Kidney epithelial cell (primary cell): ENCODE results near the gene DUSP21. TPM values are rescaled to one million over a fixed set of nuclear protein-coding genes. Genes with fewer than 3 reads are reported as not detected.
A peak's percentile ranks its signal among the peaks of the same experiment; 100 is the strongest.
"Not testable (repeated sequence)": the region's sequence is repeated elsewhere in the genome, so short reads cannot be mapped to it uniquely, and the experiment has no call there.

Experiments used
- DNase-seq: peaks from one replicate; pipeline ENCODE4 v3.0.0-alpha.2; 2010; ENCODE audit warnings: low read depth
- H3K27me3 ChIP-seq: 2 replicates; pipeline ENCODE4 v1.6.0; 2011; ENCODE audit warnings: low read length; ENCODE audit not compliant: control insufficient read depth, insufficient read depth
- H3K36me3 ChIP-seq: 2 replicates; pipeline ENCODE4 v1.5.1; 2011; ENCODE audit warnings: low read length; ENCODE audit not compliant: control insufficient read depth, insufficient read depth
- H3K4me3 ChIP-seq: 2 replicates; pipeline ENCODE4 v1.5.1; 2011; ENCODE audit warnings: low read depth, mild to moderate bottlenecking, control low read depth, low read length
- total RNA-seq: library from RNA; depleted of rRNA; stranded (reverse); fragments of >200 nt; gene quantifications from 2 replicates; pipeline ENCODE4 v1.2.3, GENCODE V29; 2015
- TF ChIP-seq, protein P1 (sequence below): IDR thresholded peaks from 2 replicates; pipeline ENCODE4 v1.5.1; 2011; ENCODE audit warnings: mild to moderate bottlenecking, moderate library complexity, low read length, control low read depth, inconsistent platforms; ENCODE audit not compliant: insufficient read depth, poor library complexity, severe bottlenecking

DUSP21 gene
- total RNA-seq, 1 donor from 2014 or later = not detected

DNA sequence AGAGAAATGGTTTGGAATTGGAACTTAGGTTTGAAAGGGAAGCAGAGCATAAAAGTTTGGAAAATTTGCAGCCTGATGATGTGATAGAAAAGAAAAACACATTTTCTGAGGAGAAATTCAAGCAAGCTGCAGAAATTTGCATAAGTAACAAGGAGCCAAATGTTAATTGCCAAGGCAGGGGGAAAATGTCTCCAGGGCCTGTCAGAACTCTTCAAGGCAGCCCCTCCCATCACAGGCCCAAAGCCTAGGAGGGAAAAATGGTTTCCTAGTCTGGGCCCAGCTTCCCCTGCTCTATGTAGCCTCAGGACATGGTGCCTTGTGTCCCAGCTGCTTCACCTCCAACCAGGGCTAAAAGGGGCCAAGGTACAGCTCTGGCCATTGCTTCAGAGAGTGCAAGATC lies 21.2 kb upstream of the DUSP21 start:
- no peak for DNase-seq
- Histone ChIP-seq H3K36me3 (no peaks in the 10 kb centered on the region), H3K27me3 (no peaks in the 10 kb centered on the region), H3K4me3 (no peak overlapping the region)
- TF ChIP-seq, protein P1, sequence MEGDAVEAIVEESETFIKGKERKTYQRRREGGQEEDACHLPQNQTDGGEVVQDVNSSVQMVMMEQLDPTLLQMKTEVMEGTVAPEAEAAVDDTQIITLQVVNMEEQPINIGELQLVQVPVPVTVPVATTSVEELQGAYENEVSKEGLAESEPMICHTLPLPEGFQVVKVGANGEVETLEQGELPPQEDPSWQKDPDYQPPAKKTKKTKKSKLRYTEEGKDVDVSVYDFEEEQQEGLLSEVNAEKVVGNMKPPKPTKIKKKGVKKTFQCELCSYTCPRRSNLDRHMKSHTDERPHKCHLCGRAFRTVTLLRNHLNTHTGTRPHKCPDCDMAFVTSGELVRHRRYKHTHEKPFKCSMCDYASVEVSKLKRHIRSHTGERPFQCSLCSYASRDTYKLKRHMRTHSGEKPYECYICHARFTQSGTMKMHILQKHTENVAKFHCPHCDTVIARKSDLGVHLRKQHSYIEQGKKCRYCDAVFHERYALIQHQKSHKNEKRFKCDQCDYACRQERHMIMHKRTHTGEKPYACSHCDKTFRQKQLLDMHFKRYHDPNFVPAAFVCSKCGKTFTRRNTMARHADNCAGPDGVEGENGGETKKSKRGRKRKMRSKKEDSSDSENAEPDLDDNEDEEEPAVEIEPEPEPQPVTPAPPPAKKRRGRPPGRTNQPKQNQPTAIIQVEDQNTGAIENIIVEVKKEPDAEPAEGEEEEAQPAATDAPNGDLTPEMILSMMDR = no peak

DNA sequence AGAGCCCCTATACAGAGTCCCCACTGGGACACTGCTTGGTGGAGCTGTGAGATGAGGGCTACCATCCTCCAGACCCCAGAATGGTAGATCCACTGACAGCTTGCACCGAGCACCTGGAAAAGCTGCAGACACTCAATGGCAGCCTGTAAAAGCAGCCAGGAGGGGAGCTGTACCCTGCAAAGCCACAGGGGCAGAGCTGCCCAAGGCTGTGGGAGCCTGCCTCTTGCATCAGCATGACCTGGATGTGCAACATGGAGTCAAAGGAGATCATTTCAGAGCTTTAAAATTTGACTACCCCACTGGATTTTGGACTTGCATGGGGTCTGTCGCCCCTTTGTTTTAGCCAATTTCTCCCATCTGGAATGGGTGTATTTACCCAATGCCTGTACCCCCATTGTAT lies 20.6 kb upstream of the DUSP21 start:
- not testable (repeated sequence) for H3K27me3 ChIP-seq, H3K4me3 ChIP-seq, H3K36me3 ChIP-seq, DNase-seq

DNA sequence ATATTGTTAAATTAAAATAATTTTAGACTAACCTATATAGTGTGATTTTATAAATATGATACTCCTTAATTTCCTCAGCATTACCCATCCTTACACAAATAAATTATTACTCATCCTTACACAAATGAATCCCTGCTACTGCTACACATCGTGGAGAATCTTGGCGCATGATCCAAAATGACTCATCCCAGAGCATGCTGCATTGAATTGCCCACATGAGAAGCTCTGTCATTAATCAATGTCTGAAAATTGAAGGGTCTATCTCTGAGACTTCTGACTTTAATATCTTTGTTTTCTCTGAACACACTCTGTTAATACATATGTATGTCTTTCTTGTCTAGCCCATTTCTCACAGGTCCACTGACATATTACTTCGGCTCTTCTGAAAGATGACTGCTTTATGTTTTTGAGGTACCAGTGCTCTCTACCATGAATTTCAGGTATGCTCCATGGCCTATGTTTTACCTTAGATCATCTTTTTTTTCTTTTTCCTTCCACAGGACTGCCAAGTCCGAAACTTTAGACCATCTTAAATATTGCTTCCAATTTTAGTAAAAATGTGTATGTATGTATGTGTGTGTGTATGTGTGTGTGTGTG lies 15.7 kb upstream of the DUSP21 start:
- peak; percentile 32 for DNase-seq
- Histone ChIP-seq H3K36me3 (no peaks in the 10 kb centered on the region), H3K27me3 (no peaks in the 10 kb centered on the region), H3K4me3 (no peak overlapping the region)
- TF ChIP-seq, protein P1 = no peak

DNA sequence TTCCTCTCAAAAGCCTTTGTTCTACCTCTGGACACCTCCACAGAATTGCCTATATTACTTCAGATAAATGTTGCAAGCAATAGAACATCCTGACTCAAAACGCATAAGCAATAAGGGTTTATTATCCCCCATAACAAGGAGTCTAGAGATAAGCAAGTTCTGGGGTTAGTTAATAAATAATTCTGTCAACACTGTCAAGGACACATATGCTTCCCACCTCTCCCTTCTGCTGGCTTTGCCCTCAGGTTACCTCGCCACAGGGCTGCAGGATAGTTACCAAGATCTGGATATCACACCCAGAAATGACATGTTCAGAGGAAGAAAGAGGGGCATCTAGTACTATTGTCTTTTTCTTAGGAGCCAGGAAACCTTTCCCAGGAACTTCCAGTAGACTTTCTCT lies 14.0 kb upstream of the DUSP21 start:
- Histone ChIP-seq H3K4me3 (no peak overlapping the region), H3K36me3 (no peaks in the 10 kb centered on the region), H3K27me3 (no peaks in the 10 kb centered on the region)
- DNase-seq = no peak
- TF ChIP-seq, protein P1 = no peak

DNA sequence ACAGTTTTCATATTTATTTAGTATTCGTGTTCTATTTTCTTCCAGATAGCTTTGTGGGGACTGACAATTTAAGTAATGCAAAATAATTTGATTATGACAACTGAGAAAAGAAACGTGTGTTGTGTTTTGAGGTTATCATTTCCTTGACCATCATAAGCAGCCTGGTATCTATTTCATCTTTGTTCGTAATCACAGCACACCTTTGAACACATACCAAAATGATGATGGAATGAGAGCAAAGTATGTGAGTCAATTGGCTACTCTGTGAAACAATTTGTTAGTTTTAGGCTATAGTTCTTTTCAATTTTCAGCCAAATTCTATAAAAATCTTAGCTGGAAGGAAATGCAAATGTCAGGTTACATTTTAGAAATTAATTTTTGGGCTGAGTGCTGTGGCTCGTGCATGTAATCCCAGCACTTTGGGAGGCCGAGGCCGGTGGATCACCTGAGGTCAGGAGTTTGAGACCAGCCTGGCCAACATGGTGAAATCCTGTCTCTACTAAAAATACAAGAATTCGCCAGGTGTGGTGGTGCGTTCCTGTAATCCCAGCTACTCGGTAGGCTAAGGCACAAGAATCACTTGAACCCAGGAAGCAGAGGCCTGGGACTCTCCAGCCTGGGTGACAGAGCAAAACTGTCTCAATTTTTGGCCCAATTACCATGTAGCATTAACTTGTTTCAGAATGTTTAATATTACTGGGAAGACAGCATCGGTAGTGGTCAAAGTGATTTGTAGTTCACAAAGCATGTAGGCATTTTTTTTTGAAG lies 1.1 kb upstream of the DUSP21 start:
- TF ChIP-seq, protein P1 = no peak
- Histone ChIP-seq H3K4me3 (no peak overlapping the region), H3K36me3 (no peaks in the 10 kb centered on the region), H3K27me3 (no peaks in the 10 kb centered on the region)
- no peak for DNase-seq

DNA sequence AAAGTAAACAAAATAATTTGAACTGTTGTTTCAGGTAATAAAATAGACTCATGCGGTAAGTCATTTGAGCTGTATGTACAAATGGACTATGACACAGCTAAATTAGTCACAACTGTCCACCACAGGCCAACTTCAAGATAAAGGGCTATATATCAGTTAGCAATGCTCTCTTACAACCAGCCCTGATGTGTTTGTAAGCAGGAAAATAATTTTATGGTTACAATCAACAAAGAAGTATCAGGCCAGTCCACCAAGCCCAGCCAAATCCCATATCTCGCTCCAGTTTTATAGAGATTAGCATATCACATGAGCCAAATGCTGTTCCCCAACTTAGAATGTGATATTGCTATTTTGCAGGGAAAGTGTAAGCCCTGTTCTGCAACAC lies 511 bp upstream of the DUSP21 start:
- no peak for DNase-seq
- Histone ChIP-seq H3K36me3 (no peaks in the 10 kb centered on the region), H3K27me3 (no peaks in the 10 kb centered on the region), H3K4me3 (no peak overlapping the region)
- TF ChIP-seq, protein P1 = no peak
